ENCODE measurements around the gene OR7G1. TPM values are rescaled to one million over a fixed set of nuclear protein-coding genes. Genes with fewer than 3 reads are reported as not detected.

OR7G1 gene
- total RNA-seq, 1 experiment from 2014 or later: not detected

DNA sequence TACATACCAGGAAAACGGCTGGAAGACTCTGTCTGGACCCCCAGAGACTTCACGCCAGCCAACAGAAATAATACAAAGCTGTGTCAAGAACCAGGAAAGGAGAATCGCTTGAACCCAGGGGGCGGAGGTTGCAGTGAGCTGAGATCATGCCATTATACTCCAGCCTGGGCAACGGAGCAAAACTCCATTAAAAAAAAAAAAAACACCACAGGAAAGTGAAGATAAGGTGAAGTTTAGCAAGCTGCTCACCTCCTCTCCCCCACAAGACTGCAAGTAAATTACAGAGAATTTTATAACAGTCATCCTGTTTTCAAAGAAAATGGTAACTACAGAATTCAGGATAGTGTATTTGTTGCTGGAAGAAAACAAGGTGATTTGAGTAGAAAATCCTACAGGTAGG is 984 bp upstream of the OR7G1 start:
- TF ChIP-seq, protein P1, sequence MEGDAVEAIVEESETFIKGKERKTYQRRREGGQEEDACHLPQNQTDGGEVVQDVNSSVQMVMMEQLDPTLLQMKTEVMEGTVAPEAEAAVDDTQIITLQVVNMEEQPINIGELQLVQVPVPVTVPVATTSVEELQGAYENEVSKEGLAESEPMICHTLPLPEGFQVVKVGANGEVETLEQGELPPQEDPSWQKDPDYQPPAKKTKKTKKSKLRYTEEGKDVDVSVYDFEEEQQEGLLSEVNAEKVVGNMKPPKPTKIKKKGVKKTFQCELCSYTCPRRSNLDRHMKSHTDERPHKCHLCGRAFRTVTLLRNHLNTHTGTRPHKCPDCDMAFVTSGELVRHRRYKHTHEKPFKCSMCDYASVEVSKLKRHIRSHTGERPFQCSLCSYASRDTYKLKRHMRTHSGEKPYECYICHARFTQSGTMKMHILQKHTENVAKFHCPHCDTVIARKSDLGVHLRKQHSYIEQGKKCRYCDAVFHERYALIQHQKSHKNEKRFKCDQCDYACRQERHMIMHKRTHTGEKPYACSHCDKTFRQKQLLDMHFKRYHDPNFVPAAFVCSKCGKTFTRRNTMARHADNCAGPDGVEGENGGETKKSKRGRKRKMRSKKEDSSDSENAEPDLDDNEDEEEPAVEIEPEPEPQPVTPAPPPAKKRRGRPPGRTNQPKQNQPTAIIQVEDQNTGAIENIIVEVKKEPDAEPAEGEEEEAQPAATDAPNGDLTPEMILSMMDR (IDR thresholded peaks at IDR 0.05; ENCODE audit: insufficient read depth in 1 of 2, low read depth in 1 of 2, low read length in 1 of 2, severe bottlenecking in 1 of 2, unreplicated experiment in 1 of 2): no peak
- Mint-ChIP-seq H3K9me3 (ENCODE audit: unreplicated experiment) (no peaks in the 10 kb centered on the region), H3K4me1 (ENCODE audit: low read depth, unreplicated experiment) (no peaks in the 10 kb centered on the region), H3K27me3 (ENCODE audit: insufficient read depth, unreplicated experiment) (no peaks in the 10 kb centered on the region), H3K27ac (ENCODE audit: unreplicated experiment) (no peak overlapping the region), H3K4me3 (ENCODE audit: unreplicated experiment) (no peak overlapping the region), H3K36me3 (ENCODE audit: insufficient read depth, unreplicated experiment) (no peaks in the 10 kb centered on the region)
- Histone ChIP-seq H3K9me3 (no peaks in the 10 kb centered on the region), H3K36me3 (ENCODE audit: control insufficient read depth, insufficient read depth, low read length) (no peaks in the 10 kb centered on the region), H3K4me1 (no peaks in the 10 kb centered on the region), H3K4me3 (ENCODE audit: low read depth, low read length) (no peak overlapping the region), H3K27me3 (replicated peaks; ENCODE audit: control insufficient read depth, insufficient read depth, low read length) (no peaks in the 10 kb centered on the region)
- no peak for DNase-seq
- CTCF ChIA-PET: no interaction called here
- no TSS peak for BruUV-seq (replicated peaks)
- POLR2A ChIA-PET: no interaction called here
- intact Hi-C loops (cut with micrococcal nuclease; ENCODE audit: unreplicated experiment): no loop called here

DNA sequence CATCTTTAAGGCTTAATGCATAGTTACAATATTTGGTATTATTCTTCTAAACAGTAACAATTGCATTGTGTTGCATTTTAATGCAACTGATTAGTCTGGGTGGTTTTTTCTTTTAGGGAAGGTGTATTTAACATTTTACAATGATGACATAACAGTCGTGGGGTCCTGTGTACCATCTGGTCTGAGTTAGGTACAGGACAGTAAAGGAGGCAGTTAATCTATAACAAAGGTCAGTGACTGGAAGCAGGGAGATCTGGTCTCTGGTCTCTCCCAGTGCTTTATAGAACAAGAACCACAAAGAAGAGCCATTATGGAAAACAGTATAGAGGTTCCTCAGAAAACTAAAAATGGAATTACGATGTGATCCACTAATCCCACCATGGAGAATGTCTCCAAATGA is 5.6 kb downstream of the OR7G1 start:
- H3K27me3 Mint-ChIP-seq (ENCODE audit: insufficient read depth, unreplicated experiment): no peaks in the 10 kb centered on the region
- Histone ChIP-seq H3K4me1 (no peaks in the 10 kb centered on the region), H3K36me3 (ENCODE audit: control insufficient read depth, insufficient read depth, low read length) (no peaks in the 10 kb centered on the region), H3K27me3 (replicated peaks; ENCODE audit: control insufficient read depth, insufficient read depth, low read length) (no peaks in the 10 kb centered on the region), H3K9me3 (no peaks in the 10 kb centered on the region), H3K4me3 (ENCODE audit: low read depth, low read length) (no peak overlapping the region)
- POLR2A ChIA-PET: no interaction called here
- intact Hi-C loops (cut with micrococcal nuclease; ENCODE audit: unreplicated experiment): no loop called here
- BruUV-seq (replicated peaks): no TSS peak
- TF ChIP-seq, protein P1 (IDR thresholded peaks at IDR 0.05; ENCODE audit: insufficient read depth in 1 of 2, low read depth in 1 of 2, low read length in 1 of 2, severe bottlenecking in 1 of 2, unreplicated experiment in 1 of 2): no peak
- no peak for DNase-seq
- H3K4me3 Mint-ChIP-seq (ENCODE audit: unreplicated experiment): no peak overlapping the region
- no peak overlapping the region for H3K27ac Mint-ChIP-seq (ENCODE audit: unreplicated experiment)
- CTCF ChIA-PET: no interaction called here
- peaks cover 9% of the 10 kb centered on the region for H3K9me3 Mint-ChIP-seq (ENCODE audit: unreplicated experiment)
- no peaks in the 10 kb centered on the region for H3K36me3 Mint-ChIP-seq (ENCODE audit: insufficient read depth, unreplicated experiment)
- H3K4me1 Mint-ChIP-seq (ENCODE audit: low read depth, unreplicated experiment): no peaks in the 10 kb centered on the region

DNA sequence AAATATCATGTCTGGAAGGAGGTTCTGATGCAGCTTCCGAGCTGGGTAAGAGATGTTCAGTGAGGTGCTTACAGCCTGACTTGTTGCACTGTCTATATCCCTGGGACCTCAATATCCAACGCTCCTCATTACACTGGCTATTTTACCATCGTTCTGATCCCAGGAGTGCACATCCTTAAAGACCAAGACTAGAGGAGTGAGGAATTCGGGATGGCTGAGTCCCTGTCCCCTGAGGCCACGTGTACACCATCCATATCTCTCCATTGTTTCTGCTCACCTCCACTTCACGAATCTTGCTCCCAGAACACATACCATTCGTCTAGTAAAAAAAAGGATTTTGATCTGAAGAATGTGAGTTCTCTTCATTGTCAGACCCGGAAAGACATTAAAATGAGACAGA is 8.2 kb downstream of the OR7G1 start, which contains the start of gene OR7G2:
Gene OR7G2, minus strand, starts transcription at position 101 of the 400 bp plus-strand sequence. CDS start 4,232 bp downstream, outside the sequence.
- no peak within 1 kb of the TSS for H3K27ac Mint-ChIP-seq (ENCODE audit: unreplicated experiment)
- H3K9me3 Mint-ChIP-seq (ENCODE audit: unreplicated experiment): peaks cover 9% of the 10 kb centered on the region
- TF ChIP-seq, protein P1 (IDR thresholded peaks at IDR 0.05; ENCODE audit: insufficient read depth in 1 of 2, low read depth in 1 of 2, low read length in 1 of 2, severe bottlenecking in 1 of 2, unreplicated experiment in 1 of 2): no peak
- no peaks in the 10 kb centered on the region for H3K4me1 Mint-ChIP-seq (ENCODE audit: low read depth, unreplicated experiment)
- no peaks in the 10 kb centered on the region for H3K36me3 Mint-ChIP-seq (ENCODE audit: insufficient read depth, unreplicated experiment)
- H3K27me3 ChIP-seq (replicated peaks; ENCODE audit: control insufficient read depth, insufficient read depth, low read length): no peaks in the 10 kb centered on the region
- ChIA-PET CTCF (no interaction called here), POLR2A (no interaction called here)
- H3K27me3 Mint-ChIP-seq (ENCODE audit: insufficient read depth, unreplicated experiment): peaks cover 5% of the 10 kb centered on the region
- H3K4me1 ChIP-seq: no peaks in the 10 kb centered on the region
- intact Hi-C loops (cut with micrococcal nuclease; ENCODE audit: unreplicated experiment): no loop called here
- no peaks in the 10 kb centered on the region for H3K9me3 ChIP-seq
- no peak within 1 kb of the TSS for H3K4me3 Mint-ChIP-seq (ENCODE audit: unreplicated experiment)
- BruUV-seq (replicated peaks): no TSS peak
- DNase-seq: no peak
- no peak within 1 kb of the TSS for H3K4me3 ChIP-seq (ENCODE audit: low read depth, low read length)
- H3K36me3 ChIP-seq (ENCODE audit: control insufficient read depth, insufficient read depth, low read length): no peaks in the 10 kb centered on the region
